Measurements from ENCODE around the gene RWDD4. TPM values are rescaled to one million over a fixed set of nuclear protein-coding genes. Genes with fewer than 3 reads are reported as not detected.

Gene RWDD4
- total and polyA plus RNA-seq, 2 experiments from 2014 or later: 20.6 to 30.3 TPM

DNA sequence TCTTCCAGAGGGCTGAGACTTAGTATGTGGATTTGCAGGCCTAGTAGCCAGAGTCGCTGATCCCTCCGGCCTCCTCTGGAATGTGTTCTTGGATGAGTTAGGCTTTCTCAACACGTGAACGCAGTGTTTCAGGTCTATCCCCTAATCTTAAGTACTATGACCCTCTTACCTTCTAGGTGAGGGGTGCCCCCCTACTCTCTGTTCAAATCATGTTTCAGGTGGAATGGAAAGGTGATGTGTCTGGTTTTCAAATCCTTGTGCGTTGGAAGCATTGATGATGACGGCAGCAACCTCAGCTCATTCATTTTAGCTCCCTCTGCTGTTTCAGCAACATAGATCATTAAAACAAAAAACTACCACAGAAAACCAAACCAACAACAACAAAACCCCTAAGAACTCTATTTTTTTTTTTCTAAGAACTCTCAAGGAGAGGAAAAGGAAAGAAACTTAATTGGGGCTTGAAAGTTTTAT lies 56.4 kb downstream of the RWDD4 start:
- Histone ChIP-seq H3K9me3 (ENCODE audit: low read depth) (no peaks in the 10 kb centered on the region), H3K36me3 (replicated peaks; ENCODE audit: insufficient read depth, low read depth) (no peaks in the 10 kb centered on the region), H3K27me3 (no peaks in the 10 kb centered on the region), H2AFZ (no peak overlapping the region), H3K4me2 (no peak overlapping the region), H3K27ac (no peak overlapping the region), H3K4me3 (no peak overlapping the region), H3K4me1 (ENCODE audit: insufficient read depth) (no peaks in the 10 kb centered on the region), H3K79me2 (no peaks in the 10 kb centered on the region), H3K9me2 (replicated peaks; ENCODE audit: insufficient read depth) (no peaks in the 10 kb centered on the region), H4K20me1 (ENCODE audit: insufficient read depth, poor library complexity, severe bottlenecking) (no peaks in the 10 kb centered on the region)
- TF ChIP-seq CTCF (IDR thresholded peaks at IDR 0.05; ENCODE audit: poor library complexity) (peak; percentile 50), EZH2phosphoT487 (IDR thresholded peaks at IDR 0.05; ENCODE audit: low read depth, severe bottlenecking, unreplicated experiment) (no peak), EZH2 (IDR thresholded peaks at IDR 0.05; ENCODE audit: borderline replicate concordance) (no peak)
- DNase-seq (ENCODE audit: low spot score): no peak
- WGBS (ENCODE audit: low lambda C conversion rate, missing lambda C conversion rate): 65% methylated on average over 6 of the region's 6 CpGs

GRCh38 chr4:183601381-183601780 lies 57.6 kb downstream of the RWDD4 start:
- Histone ChIP-seq H3K27me3 (no peaks in the 10 kb centered on the region), H3K27ac (no peak overlapping the region), H3K4me3 (no peak overlapping the region), H3K4me2 (no peak overlapping the region), H3K4me1 (ENCODE audit: insufficient read depth) (peaks cover 7% of the 10 kb centered on the region), H4K20me1 (ENCODE audit: insufficient read depth, poor library complexity, severe bottlenecking) (no peaks in the 10 kb centered on the region), H3K36me3 (replicated peaks; ENCODE audit: insufficient read depth, low read depth) (no peaks in the 10 kb centered on the region), H3K79me2 (no peaks in the 10 kb centered on the region), H3K9me2 (replicated peaks; ENCODE audit: insufficient read depth) (no peaks in the 10 kb centered on the region), H2AFZ (no peak overlapping the region), H3K9me3 (ENCODE audit: low read depth) (no peaks in the 10 kb centered on the region)
- WGBS (ENCODE audit: low lambda C conversion rate, missing lambda C conversion rate): 80% methylated on average over 1 of the region's 1 CpG
- TF ChIP-seq EZH2phosphoT487 (IDR thresholded peaks at IDR 0.05; ENCODE audit: low read depth, severe bottlenecking, unreplicated experiment): no peak
- TF ChIP-seq EZH2 (IDR thresholded peaks at IDR 0.05; ENCODE audit: borderline replicate concordance): no peak
- TF ChIP-seq CTCF (IDR thresholded peaks at IDR 0.05; ENCODE audit: poor library complexity): no peak
- no peak for DNase-seq (ENCODE audit: low spot score)

DNA sequence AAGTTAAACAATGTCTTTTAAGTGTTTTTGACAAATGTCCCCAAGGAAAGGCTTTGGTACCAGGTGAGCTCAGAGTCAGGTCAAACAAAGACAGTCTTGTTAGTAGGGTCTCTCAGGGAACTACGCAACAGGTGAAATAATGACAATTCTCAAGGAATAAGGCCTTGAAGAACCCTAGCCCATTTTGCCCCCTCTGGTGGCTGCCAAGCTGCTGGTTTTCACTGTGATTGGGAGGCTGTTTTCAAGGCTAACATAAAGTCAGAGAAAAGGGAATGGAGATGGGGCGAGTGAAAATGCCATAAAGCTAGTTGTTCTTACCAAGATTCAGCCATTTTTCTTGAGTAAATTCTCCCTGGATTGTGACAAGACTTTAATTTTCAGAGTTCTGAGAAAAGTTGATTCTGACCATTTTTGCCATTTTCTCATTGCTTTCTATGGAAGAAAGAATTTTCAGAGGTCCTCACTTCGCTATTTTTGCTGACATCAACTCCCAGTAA lies 58.7 kb downstream of the RWDD4 start:
- Histone ChIP-seq H2AFZ (no peak overlapping the region), H3K36me3 (replicated peaks; ENCODE audit: insufficient read depth, low read depth) (no peaks in the 10 kb centered on the region), H3K79me2 (no peaks in the 10 kb centered on the region), H3K9me3 (ENCODE audit: low read depth) (no peaks in the 10 kb centered on the region), H3K4me2 (no peak overlapping the region), H3K27me3 (no peaks in the 10 kb centered on the region), H3K4me1 (ENCODE audit: insufficient read depth) (peaks cover 18% of the 10 kb centered on the region), H4K20me1 (ENCODE audit: insufficient read depth, poor library complexity, severe bottlenecking) (no peaks in the 10 kb centered on the region), H3K4me3 (no peak overlapping the region), H3K27ac (no peak overlapping the region), H3K9me2 (replicated peaks; ENCODE audit: insufficient read depth) (no peaks in the 10 kb centered on the region)
- DNase-seq (ENCODE audit: low spot score): no peak
- TF ChIP-seq CTCF (IDR thresholded peaks at IDR 0.05; ENCODE audit: poor library complexity): peak; percentile 20
- TF ChIP-seq EZH2phosphoT487 (IDR thresholded peaks at IDR 0.05; ENCODE audit: low read depth, severe bottlenecking, unreplicated experiment): no peak
- 95% methylated on average over 3 of the region's 3 CpGs for WGBS (ENCODE audit: low lambda C conversion rate, missing lambda C conversion rate)

DNA sequence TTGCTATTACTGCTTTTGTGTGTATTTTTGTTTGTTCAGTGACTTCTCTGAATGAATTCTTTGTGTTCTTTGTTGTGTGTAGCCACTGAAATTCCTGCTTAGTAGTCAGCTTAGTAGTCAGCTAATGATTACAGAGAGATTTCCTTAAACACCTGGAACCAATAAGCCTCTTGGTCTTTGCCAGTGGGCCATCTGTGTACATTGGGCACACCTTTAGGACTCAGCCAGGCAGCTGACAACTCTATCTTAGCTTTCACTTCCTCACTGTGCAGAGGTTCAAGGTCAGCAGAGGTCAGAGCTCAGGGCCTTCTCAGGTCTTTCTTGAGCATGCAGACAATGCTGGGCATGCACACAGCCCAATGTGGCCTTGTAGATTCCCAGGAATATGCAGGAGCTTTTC lies 59.3 kb downstream of the RWDD4 start:
- H3K4me1 ChIP-seq (ENCODE audit: insufficient read depth): peaks cover 20% of the 10 kb centered on the region

More for the DNA sequence above, 59.3 kb downstream of the RWDD4 start:
- no peak for DNase-seq (ENCODE audit: low spot score)
- H3K4me2 ChIP-seq: no peak overlapping the region
- H3K27me3 ChIP-seq: no peaks in the 10 kb centered on the region
- H3K9me3 ChIP-seq (ENCODE audit: low read depth): no peaks in the 10 kb centered on the region
- H3K27ac ChIP-seq: no peak overlapping the region
- no peaks in the 10 kb centered on the region for H3K36me3 ChIP-seq (replicated peaks; ENCODE audit: insufficient read depth, low read depth)
- no peaks in the 10 kb centered on the region for H4K20me1 ChIP-seq (ENCODE audit: insufficient read depth, poor library complexity, severe bottlenecking)
- no peak for TF ChIP-seq EZH2 (IDR thresholded peaks at IDR 0.05; ENCODE audit: borderline replicate concordance)
- no peak for TF ChIP-seq EZH2phosphoT487 (IDR thresholded peaks at IDR 0.05; ENCODE audit: low read depth, severe bottlenecking, unreplicated experiment)
- no peak for TF ChIP-seq CTCF (IDR thresholded peaks at IDR 0.05; ENCODE audit: poor library complexity)
- H3K79me2 ChIP-seq: no peaks in the 10 kb centered on the region
- H2AFZ ChIP-seq: no peak overlapping the region
- H3K4me3 ChIP-seq: no peak overlapping the region
- no peaks in the 10 kb centered on the region for H3K9me2 ChIP-seq (replicated peaks; ENCODE audit: insufficient read depth)
